Fibroblast of lung (primary cell): ENCODE data around the gene BLOC1S5.

ENCODE experiments used
- CTCF ChIP-seq, 2 donors: IDR thresholded peaks in 1 of 2; conservative IDR thresholded peaks in 1 of 2; 1 replicate in 1 of 2; 2 replicates in 1 of 2; pipeline ENCODE4 v1.5.1; 2011 to 2012; ENCODE audit warnings: low read length in 2 of 2, control low read depth in 1 of 2, inconsistent platforms in 1 of 2, low read depth in 1 of 2, mild to moderate bottlenecking in 1 of 2
- EZH2 ChIP-seq: IDR thresholded peaks from 2 replicates; pipeline ENCODE4 v1.5.1; 2012; ENCODE audit warnings: low read length, control low read depth, mild to moderate bottlenecking; ENCODE audit errors: missing control alignments

- TF ChIP-seq CTCF (conservative IDR thresholded peaks at IDR 0.05 in 1 of 2, IDR thresholded peaks at IDR 0.05 in 1 of 2; ENCODE audit: low read depth in 1 of 2, low read length in 2 of 2) = no peak
- no peak for TF ChIP-seq EZH2
These were observed 59.1 kb downstream of the BLOC1S5 start for GRCh38 chr6:8005136-8005535.
